GM18873 (cell line): ENCODE measurements around the gene PRRX2.
"Not testable (repeated sequence)": the region's sequence is repeated elsewhere in the genome, so short reads cannot be mapped to it uniquely, and the experiment has no call there.

Experiments used
- ATAC-seq: cut with Tn5 transposase; IDR thresholded peaks from one replicate; pipeline ENCODE4 v1.9.1; 2021; ENCODE audit warnings: mild to moderate bottlenecking, moderate library complexity, moderate number of reproducible peaks; ENCODE audit not compliant: unreplicated experiment, low FRiP score

The PRRX2 gene

GRCh38 chr9:129750013-129750638 lies 84.7 kb downstream of the PRRX2 start:
- ATAC-seq: no peak

DNA sequence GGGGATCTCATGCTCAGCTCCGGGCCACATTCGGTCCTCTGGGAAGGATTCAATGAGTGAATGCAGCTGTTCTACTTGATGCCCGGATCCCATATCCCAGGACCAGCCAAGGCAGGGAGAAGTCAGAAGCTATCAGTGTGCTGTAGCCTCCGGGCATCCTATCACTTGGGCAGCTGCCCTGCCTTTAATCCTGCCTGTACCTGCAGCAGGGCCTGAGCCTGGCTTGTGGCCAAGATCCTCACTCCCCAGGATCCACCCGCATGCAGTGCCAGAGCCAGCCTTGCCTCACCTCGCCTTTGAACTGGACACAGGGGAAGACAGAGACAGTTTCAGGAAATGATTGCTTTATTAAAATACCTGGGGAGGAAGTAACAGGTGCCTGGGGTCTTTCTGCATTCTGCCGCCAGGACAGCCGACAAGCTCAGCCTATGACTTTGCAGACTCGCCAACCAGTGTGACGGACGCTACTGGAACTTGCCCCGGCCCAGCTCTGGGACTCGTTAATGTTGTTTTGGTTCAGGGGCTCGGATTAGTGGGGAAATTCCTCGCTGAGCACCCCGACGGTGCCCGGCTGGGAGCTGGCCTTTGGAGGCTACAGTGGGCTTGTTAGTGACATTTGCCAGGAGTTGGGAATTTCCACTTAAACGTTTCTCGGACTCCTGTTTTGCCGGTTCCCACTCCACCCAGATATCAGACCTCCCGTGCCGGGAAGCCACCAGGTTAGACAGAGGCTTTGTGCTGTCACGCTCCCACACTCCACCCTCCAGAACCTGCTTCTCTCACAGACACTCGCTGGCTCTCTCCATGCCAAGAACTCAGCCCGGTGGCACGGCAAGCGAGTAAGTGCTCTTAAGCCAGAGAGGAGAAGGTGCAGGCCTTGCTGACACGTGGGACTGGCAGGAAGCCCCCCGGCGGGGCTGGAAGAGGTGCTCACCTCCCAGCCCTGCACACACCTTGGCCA lies 86.7 kb downstream of the PRRX2 start:
- no peak for ATAC-seq

- ATAC-seq: no peak
Observed at GRCh38 chr9:129752900-129753729, 87.7 kb downstream of the PRRX2 start, which contains the start of gene PTGES. Gene PTGES, minus strand, starts transcription at chr9:129753042. Its CDS starts 30 bp downstream, at chr9:129753012.

DNA sequence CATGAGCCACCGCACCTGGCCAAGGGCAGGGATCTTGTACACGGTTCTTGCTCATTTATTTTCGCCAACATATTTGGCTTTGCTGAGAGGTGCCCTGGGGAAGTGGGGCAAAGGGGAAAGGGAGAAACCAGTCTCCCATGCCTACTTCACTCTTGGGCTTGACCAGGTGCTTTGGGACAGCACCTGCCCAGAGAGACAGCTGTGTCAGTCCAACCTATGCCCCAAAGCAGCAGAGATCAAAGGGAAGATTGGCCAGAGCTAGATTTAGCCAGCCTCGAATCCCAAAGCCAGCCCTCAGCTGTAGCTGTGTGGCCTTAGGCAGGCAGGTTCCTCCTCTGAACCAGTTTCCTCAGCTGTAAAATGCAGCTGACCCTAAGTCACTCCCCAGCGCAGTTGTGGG lies 89.7 kb downstream of the PRRX2 start:
- ATAC-seq: no peak

- no peak for ATAC-seq
Observed at GRCh38 chr9:129756191-129756590, 90.7 kb downstream of the PRRX2 start.

DNA sequence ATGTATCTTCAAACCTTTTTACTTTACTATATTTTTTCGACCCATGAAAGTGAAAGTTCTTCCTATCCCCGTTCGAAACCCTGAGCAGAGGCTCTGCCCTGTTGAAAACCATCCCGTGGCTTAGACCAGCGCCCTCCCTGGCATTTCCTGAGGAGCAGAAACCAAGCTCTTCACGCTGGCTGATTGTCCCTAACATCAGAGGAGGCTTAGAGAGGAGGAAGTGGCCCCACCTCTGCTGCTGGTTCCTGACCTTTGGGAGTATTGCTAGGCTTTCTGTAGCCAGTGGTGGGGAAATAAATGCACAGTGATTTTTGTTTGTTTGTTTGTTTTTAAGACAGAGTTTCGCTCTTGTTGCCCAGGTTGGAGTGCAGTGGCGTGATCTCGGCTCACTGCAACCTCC lies 91.6 kb downstream of the PRRX2 start:
- no peak for ATAC-seq

GRCh38 chr9:129759319-129759718 lies 93.9 kb downstream of the PRRX2 start:
- no peak for ATAC-seq

DNA sequence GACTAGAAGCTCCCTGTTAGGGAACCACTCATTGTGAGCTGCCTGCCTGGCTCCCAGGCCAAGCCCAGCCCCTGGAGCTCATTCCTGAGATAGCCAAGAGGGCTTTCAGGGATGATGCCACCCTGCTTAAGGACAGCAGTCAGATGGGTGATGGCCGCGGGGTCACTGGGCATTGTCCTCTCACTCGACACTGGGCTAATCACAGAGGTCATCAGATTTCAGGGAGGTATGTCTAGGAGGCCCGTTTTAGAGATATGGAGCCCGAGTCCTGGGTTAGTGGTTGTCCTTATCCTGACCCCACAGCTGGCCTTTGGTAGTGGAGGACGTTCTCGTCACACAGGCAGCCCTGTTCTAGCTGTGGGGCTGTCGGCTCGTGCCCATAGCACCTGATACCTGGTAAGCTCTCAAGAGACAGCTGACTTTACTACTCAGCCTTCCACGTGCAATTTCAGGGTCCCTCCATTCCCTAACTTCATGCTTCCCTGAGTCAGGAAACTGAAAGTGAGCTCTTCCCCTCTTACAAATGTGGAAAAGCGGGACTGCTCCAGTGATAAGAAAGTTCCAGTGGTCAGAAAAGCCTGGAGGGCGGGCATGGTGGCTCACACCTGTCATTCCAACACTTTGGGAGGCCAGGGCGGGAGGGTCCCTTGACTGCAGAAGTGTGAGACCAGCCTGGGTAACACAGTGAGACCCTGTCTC lies 94.5 kb downstream of the PRRX2 start:
- no peak for ATAC-seq

DNA sequence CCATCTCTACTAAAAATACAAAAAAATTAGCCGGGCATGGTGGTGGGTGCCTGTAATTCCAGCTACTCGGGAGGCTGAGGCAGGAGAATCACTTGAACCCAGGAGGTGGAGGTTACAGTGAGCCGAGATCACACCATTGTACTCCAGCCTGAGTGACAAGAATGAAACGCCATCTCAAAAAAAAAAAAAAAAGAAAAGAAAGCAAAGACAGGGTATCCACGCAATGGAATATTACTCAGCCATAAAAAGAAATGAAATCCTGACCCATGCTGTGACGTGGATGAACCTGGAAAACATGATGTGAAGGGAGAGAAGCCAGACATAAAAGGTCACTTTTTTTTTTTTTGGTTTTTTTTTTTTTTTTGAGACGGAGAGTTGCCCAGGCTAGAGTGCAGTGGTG lies 95.3 kb downstream of the PRRX2 start:
- ATAC-seq: not testable (repeated sequence)

- ATAC-seq: no peak
Observed at GRCh38 chr9:129761293-129761900, 96.0 kb downstream of the PRRX2 start.

DNA sequence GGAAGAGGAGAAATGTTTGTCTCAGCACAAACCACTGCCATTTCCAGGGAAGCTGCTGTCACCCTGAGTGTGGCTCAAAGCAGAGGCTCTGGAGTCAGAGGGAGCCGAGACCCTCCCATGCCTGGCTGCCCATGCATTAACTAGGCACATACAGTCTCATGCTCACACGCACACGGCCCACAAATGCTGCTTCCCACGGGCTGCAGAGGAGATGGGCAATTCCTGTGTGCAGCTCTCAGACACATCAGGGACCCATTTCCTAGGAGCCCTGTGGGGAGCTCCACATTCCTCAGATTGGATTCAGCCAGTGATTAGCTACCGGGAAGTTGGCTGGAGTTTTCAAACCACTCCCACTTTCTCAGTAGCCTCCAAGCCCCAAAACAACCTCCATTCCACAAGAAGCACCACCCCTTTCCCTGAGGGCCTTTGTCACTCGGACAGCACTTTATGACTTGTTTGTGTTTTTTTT lies 96.5 kb downstream of the PRRX2 start:
- no peak for ATAC-seq

- not testable (repeated sequence) for ATAC-seq
Observed at GRCh38 chr9:129762370-129762984, 97.0 kb downstream of the PRRX2 start.

GRCh38 chr9:129762985-129763926 lies 97.8 kb downstream of the PRRX2 start:
- no peak for ATAC-seq

GRCh38 chr9:129765764-129766317 lies 100.4 kb downstream of the PRRX2 start:
- no peak for ATAC-seq

- ATAC-seq: no peak
Observed at GRCh38 chr9:129768486-129768885, 103.0 kb downstream of the PRRX2 start.

DNA sequence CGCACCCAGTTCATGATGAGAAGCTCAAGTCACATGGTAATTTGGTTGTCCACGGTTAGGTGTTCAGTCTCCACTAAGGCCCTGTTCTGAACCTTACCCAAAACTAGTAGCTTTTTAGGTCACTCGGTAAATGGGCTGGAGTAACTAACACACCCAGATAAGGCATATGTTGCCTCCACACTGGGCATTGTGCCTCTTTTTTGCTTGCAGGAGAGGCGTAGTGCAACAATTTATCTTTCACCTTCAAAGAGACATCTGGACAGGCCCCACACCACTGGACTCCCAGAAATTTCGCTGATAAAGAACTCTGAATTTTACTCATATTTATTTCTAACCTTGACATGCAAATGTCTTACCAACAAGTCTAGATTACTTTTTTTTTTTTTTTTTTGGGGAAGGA lies 104.2 kb downstream of the PRRX2 start:
- ATAC-seq: no peak

DNA sequence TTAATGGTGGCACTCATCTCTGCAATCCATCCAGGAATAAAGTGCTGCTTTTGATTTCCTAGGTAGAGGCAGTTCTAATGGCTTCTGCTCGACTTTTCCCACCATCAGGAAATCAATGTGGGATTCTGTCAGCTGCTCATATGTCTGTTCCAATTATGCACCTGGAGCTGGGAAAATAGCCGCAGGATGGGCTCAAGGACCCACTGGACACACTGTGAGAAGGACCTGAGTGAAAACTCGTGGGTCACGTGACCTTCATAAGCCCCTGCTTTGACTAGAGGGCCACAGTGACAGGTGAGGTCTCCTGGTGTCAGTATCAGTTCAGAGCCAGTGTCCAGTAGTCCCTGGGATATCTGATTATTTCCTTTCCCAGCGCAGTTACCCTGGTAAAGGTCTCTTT lies 105.3 kb downstream of the PRRX2 start:
- ATAC-seq: no peak
